Pancreas (tissue), 10 donors: ENCODE data around the gene PLPP7. TPM values are rescaled to one million over a fixed set of nuclear protein-coding genes. Genes with fewer than 3 reads are reported as not detected.

Experiments used
- ATAC-seq, 4 donors: fragments of 200-7000 bp; cut with Tn5 transposase; one replicate each; pipeline versions ENCODE4 v1.8.0 to v1.9.1; 2020; ENCODE audit warnings: mild to moderate bottlenecking in 4 of 4, moderate library complexity in 4 of 4
- DNase-seq, 6 donors: peaks; one replicate each; pipeline ENCODE4 v3.0.0-alpha.2; 2020
- FAIRE-seq: peaks from 2 replicates; lab custom pipeline; 2012; peaks lifted over from hg19 to GRCh38; lab: Jason Lieb, UNC
- H3K27ac ChIP-seq, 4 donors: fragments of 200-600 bp; sonication (generic); 1 replicate in 3 of 4; 2 replicates in 1 of 4; pipeline versions ENCODE4 v1.5.0 to v1.8.0; 2020
- H3K27me3 ChIP-seq, 4 donors: fragments of 200-600 bp; one replicate each; pipeline ENCODE4 v1.8.0; 2021
- H3K36me3 ChIP-seq, 3 donors: fragments of 200-600 bp; sonication (generic) in 1 of 3; one replicate each; pipeline versions ENCODE4 v1.5.0 to v1.8.0; 2020 to 2021
- H3K4me1 ChIP-seq, 3 donors: fragments of 200-600 bp; one replicate each; pipeline ENCODE4 v1.8.0; 2021
- H3K4me3 ChIP-seq, 4 donors: fragments of 200-600 bp; sonication (generic) in 2 of 4; one replicate each; pipeline versions ENCODE4 v1.5.0 to v1.8.0; 2020 to 2021
- H3K9me3 ChIP-seq, 4 donors: fragments of 200-600 bp; one replicate each; pipeline ENCODE4 v1.8.0; 2021
- CTCF ChIP-seq, 4 donors: fragments of 200-600 bp; sonication (generic) in 3 of 4; IDR thresholded peaks; one replicate each; pipeline versions ENCODE4 v1.5.0 to v1.8.0; 2021; ENCODE audit warnings: antibody characterized with exemption in 4 of 4
- WGBS, 2 donors: extraction: QIAGEN DNeasy Blood & Tissue Kit; methylation state at CpG; one replicate each; pipeline ENCODE4 v1.1.7; 2013; 5-methylcytosine and 5-hydroxymethylcytosine counted together
- intact Hi-C, 3 donors: fragments of 100-400 bp; cut with DNase I; formaldehyde crosslinking; loops; one replicate each; pipeline versions ENCODE4 v1.11.1 to v1.14.2; 2022
- polyA plus RNA-seq, 2 donors: library from polyadenylated mRNA; stranded (reverse); fragments of 200-250 nt; gene quantifications; one replicate each; pipeline ENCODE4 v1.2.3, GENCODE V29; 2013
- total RNA-seq, 6 donors: library from RNA; stranded (reverse); fragmentation: NEBNext Ultra II Directional in 4 of 6; extraction: Animal tissue kit (Norgen Biotek cat#: 25700) in 4 of 6; gene quantifications; one replicate each; pipeline versions ENCODE4 v1.2.1 to v1.2.4, GENCODE V29; 2021 to 2023
- donor health status: healthy with polysubstance abuse.
- donor health status: DM: no; HTN: no; CAD: no; lungs with moderate emphysema.
- donor health status: DM: no; HTN: no; CAD: no.
- donor health status: control.
- donor health status: control.
- donor health status: Bipolar disorder and iron deficiency.
- donor health status: DM: yes; HTN: yes; CAD: no.
- donor health status: DM: no; HTN: no; CAD: no.
- donor health status: DM: no; HTN: no; CAD: no.
- donor health status: DM: yes; HTN: yes; CAD: no.

Gene PLPP7
- total and polyA plus RNA-seq, 8 donors, result 0.38 to 2.5 (median 1.3) TPM

GRCh38 chr9:131310833-131311554 lies 21.5 kb downstream of the PLPP7 start:
- intact Hi-C loops, result no loop called here
- no peak overlapping the region for H3K27ac ChIP-seq
- no peaks in the 10 kb centered on the region for H3K27me3 ChIP-seq
- no peak for FAIRE-seq
- WGBS, 2 donors, result 29 to 35% methylated on average over 20 of the region's 20 CpGs
- DNase-seq, result no peak
- no peaks in the 10 kb centered on the region for H3K36me3 ChIP-seq
- ATAC-seq, result no peak
- no peak for TF ChIP-seq CTCF (IDR thresholded peaks at IDR 0.05)
- no peaks in the 10 kb centered on the region for H3K9me3 ChIP-seq
- no peaks in the 10 kb centered on the region for H3K4me1 ChIP-seq
- H3K4me3 ChIP-seq, result no peak overlapping the region

- Histone ChIP-seq H3K36me3 (no peaks in the 10 kb centered on the region), H3K27me3 (no peaks in the 10 kb centered on the region), H3K4me1 (no peaks in the 10 kb centered on the region), H3K27ac (no peak overlapping the region), H3K4me3 (no peak overlapping the region), H3K9me3 (no peaks in the 10 kb centered on the region)
- intact Hi-C loops, result no loop called here
- 77 to 80% methylated on average over 9 of the region's 9 CpGs for WGBS, 2 donors
- FAIRE-seq (no peak), ATAC-seq (no peak), DNase-seq (no peak)
- no peak for TF ChIP-seq CTCF (IDR thresholded peaks at IDR 0.05)
Observed at GRCh38 chr9:131312246-131312645, 22.7 kb downstream of the PLPP7 start.

GRCh38 chr9:131312822-131313770 lies 23.6 kb downstream of the PLPP7 start:
- H3K4me1 ChIP-seq, result no peaks in the 10 kb centered on the region
- no peak overlapping the region for H3K27ac ChIP-seq
- intact Hi-C loops, result no loop called here
- TF ChIP-seq CTCF (IDR thresholded peaks at IDR 0.05), result no peak
- WGBS, 2 donors, result 90 to 92% methylated on average over 28 of the region's 28 CpGs
- DNase-seq, result no peak
- no peaks in the 10 kb centered on the region for H3K36me3 ChIP-seq
- FAIRE-seq, result no peak
- H3K4me3 ChIP-seq, result no peak overlapping the region
- H3K9me3 ChIP-seq, result no peaks in the 10 kb centered on the region
- H3K27me3 ChIP-seq, result no peaks in the 10 kb centered on the region
- ATAC-seq, result no peak

GRCh38 chr9:131318231-131319085 lies 28.9 kb downstream of the PLPP7 start:
- intact Hi-C loops, result no loop called here
- FAIRE-seq (no peak), ATAC-seq (no peak), DNase-seq (peak in 2 of 6 donors; percentile 0 to 24)
- no peaks in the 10 kb centered on the region for H3K36me3 ChIP-seq
- no peaks in the 10 kb centered on the region for H3K27me3 ChIP-seq
- TF ChIP-seq CTCF (IDR thresholded peaks at IDR 0.05), result no peak
- H3K9me3 ChIP-seq, result no peaks in the 10 kb centered on the region
- WGBS, 2 donors, result 80 to 87% methylated on average over 23 of the region's 23 CpGs
- H3K4me1 ChIP-seq, result no peaks in the 10 kb centered on the region
- H3K27ac ChIP-seq, result no peak overlapping the region
- H3K4me3 ChIP-seq, result no peak overlapping the region
